Trophoblast cell (in vitro differentiated cells and primary cell): ENCODE results near the gene COBL.
A peak's percentile ranks its signal among the peaks of the same experiment; 100 is the strongest.

ENCODE experiments used
- DNase-seq, 2 donors: peaks; one replicate each; pipeline ENCODE4 v3.0.0-alpha.2; 2016
- H2AFZ ChIP-seq: 2 replicates; pipeline ENCODE4 v1.6.1; 2013; ENCODE audit warnings: low read length, moderate library complexity, mild to moderate bottlenecking; ENCODE audit not compliant: insufficient read depth, poor library complexity
- H2AK5ac ChIP-seq: 2 replicates; pipeline ENCODE4 v1.6.1; 2013; ENCODE audit warnings: mild to moderate bottlenecking, low read length
- H2BK120ac ChIP-seq: 2 replicates; pipeline ENCODE4 v1.6.1; 2013; ENCODE audit warnings: low read length, mild to moderate bottlenecking, moderate library complexity; ENCODE audit not compliant: insufficient read depth, poor library complexity
- H2BK12ac ChIP-seq: 2 replicates; pipeline ENCODE4 v1.6.1; 2013; ENCODE audit warnings: mild to moderate bottlenecking, low read length, moderate library complexity
- H2BK5ac ChIP-seq: 2 replicates; pipeline ENCODE4 v1.6.1; 2013; ENCODE audit warnings: low read length, low read depth, moderate library complexity, mild to moderate bottlenecking; ENCODE audit not compliant: poor library complexity
- H3K14ac ChIP-seq: 2 replicates; pipeline ENCODE4 v1.6.1; 2013; ENCODE audit warnings: mild to moderate bottlenecking, low read length
- H3K18ac ChIP-seq: 2 replicates; pipeline ENCODE4 v1.6.1; 2013; ENCODE audit warnings: mild to moderate bottlenecking, low read length
- H3K23ac ChIP-seq: 2 replicates; pipeline ENCODE4 v1.6.1; 2013; ENCODE audit warnings: low read length
- H3K27ac ChIP-seq: 2 replicates; pipeline ENCODE4 v1.5.1; 2013; ENCODE audit warnings: low read depth, mild to moderate bottlenecking, inconsistent platforms, low read length, moderate library complexity
- H3K27me3 ChIP-seq: 2 replicates; pipeline ENCODE4 v1.6.1; 2013; ENCODE audit warnings: inconsistent platforms, mild to moderate bottlenecking, low read length, moderate library complexity; ENCODE audit not compliant: insufficient read depth
- H3K36me3 ChIP-seq, 2 experiments: 1 replicate in 1 of 2; 2 replicates in 1 of 2; pipeline ENCODE4 v1.6.1; 2013; ENCODE audit warnings: low read length in 2 of 2, mild to moderate bottlenecking in 2 of 2, moderate library complexity in 1 of 2; ENCODE audit not compliant: insufficient read depth in 2 of 2, control insufficient read depth in 1 of 2
- H3K4ac ChIP-seq: 2 replicates; pipeline ENCODE4 v1.6.1; 2013; ENCODE audit warnings: low read depth, mild to moderate bottlenecking, low read length, moderate library complexity
- H3K4me1 ChIP-seq, 2 experiments: 1 replicate in 1 of 2; 2 replicates in 1 of 2; pipeline ENCODE4 v1.6.1; 2013; ENCODE audit warnings: low read length in 2 of 2, mild to moderate bottlenecking in 2 of 2, moderate library complexity in 1 of 2; ENCODE audit not compliant: insufficient read depth in 2 of 2, control insufficient read depth in 1 of 2
- H3K4me2 ChIP-seq: 2 replicates; pipeline ENCODE4 v1.6.1; 2013; ENCODE audit warnings: inconsistent platforms, mild to moderate bottlenecking, low read length, moderate library complexity
- H3K4me3 ChIP-seq: 2 replicates; pipeline ENCODE4 v1.5.1; 2013; ENCODE audit warnings: mild to moderate bottlenecking, low read depth, low read length, inconsistent platforms
- H3K79me1 ChIP-seq: one replicate; pipeline ENCODE4 v1.6.1; 2013; ENCODE audit warnings: low read length
- H3K79me2 ChIP-seq: 2 replicates; pipeline ENCODE4 v1.6.1; 2013; ENCODE audit warnings: low read length, mild to moderate bottlenecking; ENCODE audit not compliant: control insufficient read depth, insufficient read depth, poor library complexity
- H3K9ac ChIP-seq: 2 replicates; pipeline ENCODE4 v1.6.1; 2013; ENCODE audit warnings: mild to moderate bottlenecking, low read length
- H3K9me3 ChIP-seq: 2 replicates; pipeline ENCODE4 v1.6.1; 2013; ENCODE audit warnings: low read depth, mild to moderate bottlenecking, control low read depth, inconsistent platforms, low read length; ENCODE audit not compliant: insufficient read depth
- H4K12ac ChIP-seq: 2 replicates; pipeline ENCODE4 v1.6.1; 2013; ENCODE audit warnings: low read depth, mild to moderate bottlenecking, low read length, moderate library complexity
- H4K8ac ChIP-seq: 2 replicates; pipeline ENCODE4 v1.6.1; 2013; ENCODE audit warnings: low read depth, mild to moderate bottlenecking, low read length, moderate library complexity
- H4K91ac ChIP-seq: one replicate; pipeline ENCODE4 v1.6.1; 2013; ENCODE audit warnings: low read depth, mild to moderate bottlenecking, low read length, moderate library complexity
- WGBS: extraction: QIAGEN DNeasy Blood & Tissue Kit; methylation state at CpG from one replicate; pipeline ENCODE4 v1.1.7; 2013; ENCODE audit warnings: missing lambda C conversion rate; ENCODE audit not compliant: insufficient read length, insufficient coverage; ENCODE audit errors: extremely low coverage; 5-methylcytosine and 5-hydroxymethylcytosine counted together

Gene COBL

GRCh38 chr7:51244885-51245284, 71.7 kb downstream of the COBL start:
- H3K9me3 ChIP-seq = no peaks in the 10 kb centered on the region
- no peak overlapping the region for H3K9ac ChIP-seq
- H3K23ac ChIP-seq = no peak overlapping the region
- DNase-seq = no peak
- no peaks in the 10 kb centered on the region for H3K27me3 ChIP-seq
- H3K79me2 ChIP-seq = no peaks in the 10 kb centered on the region
- H3K79me1 ChIP-seq = peaks cover 1% of the 10 kb centered on the region
- no peak overlapping the region for H2BK5ac ChIP-seq
- H3K4me1 ChIP-seq = peaks cover 4% of the 10 kb centered on the region in 2 experiments
- no peak overlapping the region for H3K4me2 ChIP-seq
- H4K12ac ChIP-seq = no peak overlapping the region
- H3K4me3 ChIP-seq = no peak overlapping the region
- H3K18ac ChIP-seq = no peak overlapping the region
- H3K27ac ChIP-seq = no peak overlapping the region
- no peak overlapping the region for H4K91ac ChIP-seq
- H3K4ac ChIP-seq = no peak overlapping the region
- no peaks in the 10 kb centered on the region for H3K36me3 ChIP-seq
- H3K14ac ChIP-seq = no peak overlapping the region
- WGBS = no CpG with 5 or more reads among the region's 7 CpGs
- no peak overlapping the region for H4K8ac ChIP-seq
- H2AK5ac ChIP-seq = no peak overlapping the region
- no peak overlapping the region for H2AFZ ChIP-seq
- no peak overlapping the region for H2BK12ac ChIP-seq
- H2BK120ac ChIP-seq = no peak overlapping the region

GRCh38 chr7:51244053-51244452, 72.6 kb downstream of the COBL start:
- H3K14ac ChIP-seq = no peak overlapping the region
- H3K9me3 ChIP-seq = no peaks in the 10 kb centered on the region
- H3K4me3 ChIP-seq = no peak overlapping the region
- no peaks in the 10 kb centered on the region for H3K79me2 ChIP-seq
- H2AFZ ChIP-seq = no peak overlapping the region
- H3K27me3 ChIP-seq = no peaks in the 10 kb centered on the region
- no CpG with 5 or more reads among the region's 5 CpGs for WGBS
- H3K4ac ChIP-seq = no peak overlapping the region
- H2BK120ac ChIP-seq = no peak overlapping the region
- H3K27ac ChIP-seq = no peak overlapping the region
- H3K23ac ChIP-seq = no peak overlapping the region
- H2BK12ac ChIP-seq = no peak overlapping the region
- H3K79me1 ChIP-seq = peaks cover 3% of the 10 kb centered on the region
- H4K8ac ChIP-seq = no peak overlapping the region
- no peaks in the 10 kb centered on the region for H3K36me3 ChIP-seq
- DNase-seq = no peak
- H3K4me1 ChIP-seq = peaks cover 4% of the 10 kb centered on the region in 2 experiments
- no peak overlapping the region for H3K9ac ChIP-seq
- H3K18ac ChIP-seq = no peak overlapping the region
- H2BK5ac ChIP-seq = no peak overlapping the region
- H3K4me2 ChIP-seq = no peak overlapping the region
- H4K12ac ChIP-seq = no peak overlapping the region
- H2AK5ac ChIP-seq = no peak overlapping the region
- H4K91ac ChIP-seq = no peak overlapping the region

- no peak overlapping the region for H2AK5ac ChIP-seq
- H3K23ac ChIP-seq = no peak overlapping the region
- H3K9ac ChIP-seq = no peak overlapping the region
- H4K12ac ChIP-seq = no peak overlapping the region
- H3K27me3 ChIP-seq = no peaks in the 10 kb centered on the region
- no peak overlapping the region for H4K8ac ChIP-seq
- WGBS = no CpG with 5 or more reads among the region's 10 CpGs
- H2BK12ac ChIP-seq = no peak overlapping the region
- H3K4me3 ChIP-seq = no peak overlapping the region
- H3K79me1 ChIP-seq = peaks cover 3% of the 10 kb centered on the region
- H2BK5ac ChIP-seq = no peak overlapping the region
- no peak overlapping the region for H3K4ac ChIP-seq
- H3K79me2 ChIP-seq = no peaks in the 10 kb centered on the region
- H3K9me3 ChIP-seq = no peaks in the 10 kb centered on the region
- H3K36me3 ChIP-seq = no peaks in the 10 kb centered on the region
- no peak overlapping the region for H3K27ac ChIP-seq
- DNase-seq = no peak
- peaks cover 3 to 5% of the 10 kb centered on the region in 2 experiments for H3K4me1 ChIP-seq
- no peak overlapping the region for H3K14ac ChIP-seq
- no peak overlapping the region for H3K4me2 ChIP-seq
- H2AFZ ChIP-seq = no peak overlapping the region
- H2BK120ac ChIP-seq = no peak overlapping the region
- H3K18ac ChIP-seq = no peak overlapping the region
- H4K91ac ChIP-seq = no peak overlapping the region
Measured at GRCh38 chr7:51243631-51244030, 73.0 kb downstream of the COBL start.

- H2AK5ac ChIP-seq = no peak overlapping the region
- WGBS = no CpG with 5 or more reads among the region's 16 CpGs
Measured at GRCh38 chr7:51242881-51243518, 73.6 kb downstream of the COBL start.

More at GRCh38 chr7:51242881-51243518, 73.6 kb downstream of the COBL start:
- Histone ChIP-seq H3K4ac (no peak overlapping the region), H3K4me3 (peak overlapping the region; percentile 46), H3K14ac (no peak overlapping the region), H4K8ac (no peak overlapping the region), H3K79me2 (no peaks in the 10 kb centered on the region), H3K23ac (no peak overlapping the region), H3K4me2 (no peak overlapping the region), H3K9me3 (no peaks in the 10 kb centered on the region), H3K79me1 (peaks cover 6% of the 10 kb centered on the region), H3K4me1 (peaks cover 9 to 11% of the 10 kb centered on the region in 2 experiments), H3K18ac (peak overlapping the region; percentile 15), H4K91ac (no peak overlapping the region), H3K9ac (peak overlapping the region; percentile 31), H3K36me3 (no peaks in the 10 kb centered on the region), H3K27ac (no peak overlapping the region), H2BK12ac (no peak overlapping the region), H3K27me3 (no peaks in the 10 kb centered on the region), H2BK120ac (no peak overlapping the region), H2BK5ac (no peak overlapping the region), H4K12ac (no peak overlapping the region), H2AFZ (no peak overlapping the region)
- no peak for DNase-seq
